Epithelial cell of proximal tubule (primary cell): Measurements from ENCODE around the gene MORF4L2. TPM values are rescaled to one million over a fixed set of nuclear protein-coding genes. Genes with fewer than 3 reads are reported as not detected.
"Not testable (repeated sequence)": the region's sequence is repeated elsewhere in the genome, so short reads cannot be mapped to it uniquely, and the experiment has no call there.

ENCODE experiments used
- DNase-seq: peaks from one replicate; pipeline ENCODE4 v3.0.0-alpha.2; 2011; ENCODE audit warnings: low read depth
- H3K4me3 ChIP-seq: 2 replicates; pipeline ENCODE4 v1.5.1; 2011; ENCODE audit warnings: low read depth, mild to moderate bottlenecking, low read length
- total RNA-seq: library from RNA; depleted of rRNA; stranded (reverse); fragments of >200 nt; gene quantifications from 2 replicates; pipeline ENCODE4 v1.2.3, GENCODE V29; 2015
- TF ChIP-seq, protein P1 (sequence below): conservative IDR thresholded peaks from 2 replicates; pipeline ENCODE4 v1.5.1; 2012; ENCODE audit warnings: low read depth, mild to moderate bottlenecking, low read length

MORF4L2 gene
- total RNA-seq, 1 donor from 2014 or later, result 369 TPM

DNA sequence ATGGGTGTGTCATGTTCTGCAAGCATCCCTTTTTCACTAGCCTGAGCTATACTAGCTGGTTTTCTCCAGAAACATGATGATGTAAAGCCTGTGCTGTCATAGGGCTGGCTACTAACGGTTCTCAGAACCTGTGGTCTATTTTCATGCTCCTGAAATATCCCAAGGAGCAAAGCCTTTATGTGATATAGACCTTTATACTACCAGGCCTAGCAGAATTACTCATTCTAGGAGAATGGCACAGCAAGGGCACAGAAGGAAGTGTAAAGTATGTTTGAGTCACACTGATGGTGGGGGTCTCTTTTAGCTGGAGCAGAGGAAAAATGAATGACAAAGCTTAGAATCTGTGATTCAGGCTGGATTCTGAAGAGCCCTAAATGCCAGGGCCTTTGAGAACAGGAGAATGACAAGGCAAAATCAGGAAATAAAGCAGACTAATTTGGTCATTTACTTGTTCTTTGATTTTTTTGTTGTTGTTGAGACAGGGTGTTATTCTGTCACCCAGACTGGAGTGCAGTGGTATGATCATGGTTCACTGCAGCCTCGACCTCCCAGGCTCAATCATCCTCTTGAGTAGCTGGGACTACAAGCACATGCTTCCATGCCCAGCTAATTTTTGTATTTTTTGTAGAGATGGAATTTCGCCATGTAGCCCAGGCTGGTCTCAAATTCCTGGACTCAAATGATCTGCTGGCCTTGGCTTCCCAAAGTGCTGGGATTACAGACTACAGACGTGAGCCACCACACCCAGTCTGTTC lies 45.9 kb downstream of the MORF4L2 start:
- H3K4me3 ChIP-seq, result no peak overlapping the region
- TF ChIP-seq, protein P1, sequence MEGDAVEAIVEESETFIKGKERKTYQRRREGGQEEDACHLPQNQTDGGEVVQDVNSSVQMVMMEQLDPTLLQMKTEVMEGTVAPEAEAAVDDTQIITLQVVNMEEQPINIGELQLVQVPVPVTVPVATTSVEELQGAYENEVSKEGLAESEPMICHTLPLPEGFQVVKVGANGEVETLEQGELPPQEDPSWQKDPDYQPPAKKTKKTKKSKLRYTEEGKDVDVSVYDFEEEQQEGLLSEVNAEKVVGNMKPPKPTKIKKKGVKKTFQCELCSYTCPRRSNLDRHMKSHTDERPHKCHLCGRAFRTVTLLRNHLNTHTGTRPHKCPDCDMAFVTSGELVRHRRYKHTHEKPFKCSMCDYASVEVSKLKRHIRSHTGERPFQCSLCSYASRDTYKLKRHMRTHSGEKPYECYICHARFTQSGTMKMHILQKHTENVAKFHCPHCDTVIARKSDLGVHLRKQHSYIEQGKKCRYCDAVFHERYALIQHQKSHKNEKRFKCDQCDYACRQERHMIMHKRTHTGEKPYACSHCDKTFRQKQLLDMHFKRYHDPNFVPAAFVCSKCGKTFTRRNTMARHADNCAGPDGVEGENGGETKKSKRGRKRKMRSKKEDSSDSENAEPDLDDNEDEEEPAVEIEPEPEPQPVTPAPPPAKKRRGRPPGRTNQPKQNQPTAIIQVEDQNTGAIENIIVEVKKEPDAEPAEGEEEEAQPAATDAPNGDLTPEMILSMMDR, result no peak
- DNase-seq, result no peak

GRCh38 chrX:103638479-103639346 lies 47.8 kb downstream of the MORF4L2 start:
- H3K4me3 ChIP-seq, DNase-seq: not testable (repeated sequence)

DNA sequence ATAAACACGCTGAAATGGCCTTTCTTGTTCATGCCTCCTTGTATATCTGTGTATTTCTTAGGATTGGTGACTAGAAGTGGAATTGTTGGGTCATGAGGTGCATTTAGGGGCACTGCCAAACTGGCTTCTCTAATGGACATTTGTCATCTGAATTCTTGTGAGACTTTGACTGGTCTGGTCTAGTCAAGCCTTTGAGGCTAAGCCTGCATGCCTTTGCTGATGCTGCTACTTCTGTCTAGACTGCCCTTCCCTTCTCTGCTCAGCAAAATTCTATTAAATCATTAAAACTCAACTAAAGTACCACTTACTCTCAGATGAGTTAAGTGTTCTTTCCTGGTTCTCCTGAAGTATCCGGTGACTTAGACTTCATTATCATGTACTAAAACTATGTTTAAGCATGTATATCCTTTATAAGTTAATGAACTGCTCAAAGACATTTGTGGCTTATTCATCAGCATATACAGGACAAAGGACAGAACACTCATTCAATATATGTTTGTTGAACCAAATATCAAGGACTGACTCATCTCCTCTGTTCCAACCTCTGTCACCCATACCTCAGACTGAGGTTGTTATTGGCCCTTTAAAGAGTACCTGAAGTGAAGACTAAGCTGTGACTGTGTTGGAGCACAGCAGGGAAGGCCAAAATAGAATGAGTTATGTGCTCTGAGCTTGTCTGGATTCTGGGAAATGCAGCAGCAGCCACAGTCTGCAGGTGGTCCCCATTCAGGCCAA lies 48.7 kb downstream of the MORF4L2 start:
- H3K4me3 ChIP-seq, result no peak overlapping the region
- no peak for DNase-seq
- TF ChIP-seq, protein P1, result no peak

- DNase-seq, result no peak
- no peak overlapping the region for H3K4me3 ChIP-seq
- TF ChIP-seq, protein P1, result no peak
Observed at GRCh38 chrX:103635436-103635835, 51.1 kb downstream of the MORF4L2 start.

DNA sequence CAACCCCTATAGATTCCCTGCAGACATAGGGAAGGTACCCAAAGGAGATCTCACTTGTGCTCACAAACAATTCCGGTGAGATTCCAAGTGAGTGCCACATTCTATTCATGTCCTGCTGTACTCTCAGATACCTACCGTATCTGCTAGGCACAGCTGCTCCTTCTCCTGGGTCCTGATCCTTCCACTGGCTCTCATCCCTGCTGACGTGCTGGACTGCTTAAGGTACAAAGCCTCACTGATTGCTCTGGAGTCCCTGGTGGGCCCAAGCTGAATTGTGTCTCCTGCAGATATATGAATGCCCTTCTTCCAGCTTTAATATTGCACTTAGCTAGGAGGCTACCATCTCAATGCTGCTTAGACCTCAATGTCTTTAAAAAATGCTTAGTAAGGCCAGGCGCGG lies 55.4 kb downstream of the MORF4L2 start:
- DNase-seq, result no peak
- no peak overlapping the region for H3K4me3 ChIP-seq
- TF ChIP-seq, protein P1, result no peak

- TF ChIP-seq, protein P1, result no peak
- DNase-seq, result no peak
- H3K4me3 ChIP-seq, result peak overlapping the region; percentile 70
Observed at GRCh38 chrX:103630171-103630511, 56.4 kb downstream of the MORF4L2 start.
